Activated naive CD8-positive, alpha-beta T cell treated with anti-CD3 and anti-CD28 coated beads, Interleukin-2, amount 10 ng/mL, durations not matched to agents 7 days and 5 days (primary cell): ENCODE data around the gene NOX5. TPM values are rescaled to one million over a fixed set of nuclear protein-coding genes. Genes with fewer than 3 reads are reported as not detected.

Experiments
- ATAC-seq: fragments of 150-1000 bp; cut with Tn5 transposase; one replicate; pipeline ENCODE4 v1.10.0; 2021; ENCODE audit warnings: low read depth, moderate library complexity
- POLR2A ChIA-PET: fragments of 350-600 bp; sonication (Branson Sonifier 250); formaldehyde crosslinking; loops from one replicate; lab custom pipeline; 2021; ENCODE audit warnings: antibody characterized with exemption; lab: Charles Lee
- DNase-seq: peaks from one replicate; pipeline ENCODE4 v3.0.0; 2021
- H3K27ac Mint-ChIP-seq: one replicate; pipeline ENCODE4 v1.8.0; 2022; ENCODE audit warnings: mild to moderate bottlenecking, mixed read lengths
- H3K27me3 Mint-ChIP-seq: one replicate; pipeline ENCODE4 v1.8.0; 2022; ENCODE audit warnings: mild to moderate bottlenecking, moderate library complexity, mixed read lengths
- H3K36me3 Mint-ChIP-seq: one replicate; pipeline ENCODE4 v1.8.0; 2021; ENCODE audit warnings: mild to moderate bottlenecking, mixed read lengths
- H3K4me1 Mint-ChIP-seq: one replicate; pipeline ENCODE4 v1.8.0; 2021; ENCODE audit warnings: mixed read lengths
- H3K4me3 Mint-ChIP-seq: one replicate; pipeline ENCODE4 v1.8.0; 2022; ENCODE audit warnings: mild to moderate bottlenecking, moderate library complexity, mixed read lengths
- H3K9me3 Mint-ChIP-seq: one replicate; pipeline ENCODE4 v1.8.0; 2021; ENCODE audit warnings: mixed read lengths
- total RNA-seq, 2 experiments: library from RNA; stranded (reverse); gene quantifications; one replicate each; pipeline ENCODE4 v1.2.3, GENCODE V29; 2021

Gene NOX5
- total RNA-seq, 2 experiments from 2014 or later, result 0.06 TPM; not detected in 1

DNA sequence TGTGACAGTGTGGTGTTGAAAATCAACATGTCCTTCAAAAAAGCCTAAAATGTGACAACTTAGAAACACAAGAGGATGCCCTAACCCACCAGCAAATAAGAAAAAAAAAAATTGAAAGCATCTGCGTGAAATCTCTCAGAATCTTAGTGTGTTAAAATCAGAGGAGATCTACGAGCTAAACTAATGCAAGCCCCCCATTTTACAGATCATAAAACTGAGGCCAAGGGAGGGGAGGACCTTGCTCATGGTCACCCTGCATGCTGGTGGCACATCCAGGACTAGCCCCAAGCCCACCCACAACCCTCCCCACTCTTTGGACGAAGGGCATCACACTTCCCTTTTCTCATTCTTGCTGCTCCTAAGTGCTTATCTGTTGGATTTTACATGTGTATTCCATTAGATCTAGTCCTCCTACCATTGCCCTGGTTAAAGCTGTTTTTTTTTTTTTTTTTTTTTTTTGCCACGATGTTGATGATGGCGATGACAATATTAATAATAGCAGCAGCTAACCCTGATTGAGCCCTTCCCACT, 29.1 kb upstream of the NOX5 start:
- H3K27ac Mint-ChIP-seq, result no peak overlapping the region
- no peak for ATAC-seq
- POLR2A ChIA-PET, result no interaction called here

DNA sequence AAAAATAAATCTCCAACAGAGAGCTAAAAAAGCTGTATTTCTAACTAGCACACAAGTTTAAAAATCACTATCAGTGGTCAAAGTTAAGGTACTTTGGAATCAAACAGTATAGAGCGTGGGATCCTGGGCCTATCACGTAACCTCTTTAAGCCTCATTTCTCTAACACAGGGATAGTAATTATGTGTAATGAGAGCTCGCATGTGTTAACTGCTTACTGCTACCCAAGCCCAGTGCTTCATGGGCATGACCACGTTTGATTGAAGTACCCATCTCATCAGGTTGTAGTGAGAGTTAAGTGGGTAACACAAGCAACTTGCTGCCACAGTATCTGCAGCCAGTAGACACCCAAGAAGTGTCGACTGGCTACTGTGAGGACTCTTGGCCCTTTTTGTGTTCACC, 28.2 kb upstream of the NOX5 start:
- H3K36me3 Mint-ChIP-seq, result no peaks in the 10 kb centered on the region
- H3K27ac Mint-ChIP-seq, result no peak overlapping the region
- H3K4me3 Mint-ChIP-seq, result no peak overlapping the region
- peaks cover 13% of the 10 kb centered on the region for H3K27me3 Mint-ChIP-seq
- no peaks in the 10 kb centered on the region for H3K4me1 Mint-ChIP-seq
- no peak for ATAC-seq
- POLR2A ChIA-PET, result no interaction called here
- no peaks in the 10 kb centered on the region for H3K9me3 Mint-ChIP-seq
- no peak for DNase-seq

More for the DNA sequence above, 29.1 kb upstream of the NOX5 start:
- Mint-ChIP-seq H3K36me3 (no peaks in the 10 kb centered on the region), H3K4me3 (no peak overlapping the region), H3K27me3 (peaks cover 13% of the 10 kb centered on the region), H3K4me1 (no peaks in the 10 kb centered on the region), H3K9me3 (no peaks in the 10 kb centered on the region)
- no peak for DNase-seq

DNA sequence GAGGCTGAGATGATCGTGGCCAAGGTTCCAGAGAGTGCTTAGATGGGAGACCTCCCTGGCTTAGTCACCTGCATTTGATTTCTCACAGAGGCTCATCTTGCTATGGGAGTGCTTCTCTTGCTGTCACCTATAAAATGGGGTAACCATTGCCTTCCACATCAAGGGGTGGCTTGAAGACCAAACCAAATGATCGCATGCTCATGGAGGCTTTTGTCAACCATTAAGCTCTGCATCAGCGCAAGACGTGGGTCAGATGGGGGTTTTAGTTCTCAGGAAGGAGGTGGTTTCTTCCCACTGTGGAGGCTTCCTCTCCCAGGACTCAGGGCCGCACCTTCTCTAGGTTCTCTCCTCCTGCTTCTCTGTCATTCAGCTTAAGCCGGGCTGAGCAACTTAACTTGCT, 27.4 kb upstream of the NOX5 start:
- DNase-seq (no peak), ATAC-seq (no peak)
- Mint-ChIP-seq H3K4me1 (no peaks in the 10 kb centered on the region), H3K9me3 (no peaks in the 10 kb centered on the region), H3K27me3 (peaks cover 13% of the 10 kb centered on the region), H3K4me3 (no peak overlapping the region), H3K36me3 (no peaks in the 10 kb centered on the region), H3K27ac (no peak overlapping the region)
- POLR2A ChIA-PET, result no interaction called here

DNA sequence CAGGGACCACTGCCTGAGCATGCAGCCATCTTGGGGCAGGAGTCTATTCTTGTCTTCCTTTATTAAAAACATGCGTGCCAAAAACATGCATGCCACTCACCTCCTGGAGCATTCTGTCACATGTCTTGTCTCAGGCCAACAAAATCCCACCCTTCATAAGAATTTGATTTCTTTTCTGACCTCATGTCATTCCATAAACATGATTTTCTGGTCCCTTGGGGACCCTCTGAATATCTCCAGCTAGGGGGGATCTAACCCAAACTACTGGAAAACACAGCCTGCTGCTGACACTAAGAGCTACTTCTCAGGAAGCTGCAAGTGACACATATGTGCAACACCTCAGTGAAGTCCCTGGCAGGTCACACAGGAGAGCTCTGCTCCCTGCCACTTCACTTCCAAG, 26.8 kb upstream of the NOX5 start:
- Mint-ChIP-seq H3K27me3 (peaks cover 13% of the 10 kb centered on the region), H3K4me1 (no peaks in the 10 kb centered on the region), H3K4me3 (no peak overlapping the region), H3K9me3 (no peaks in the 10 kb centered on the region), H3K36me3 (no peaks in the 10 kb centered on the region), H3K27ac (no peak overlapping the region)
- no peak for ATAC-seq
- no peak for DNase-seq
- POLR2A ChIA-PET, result no interaction called here

DNA sequence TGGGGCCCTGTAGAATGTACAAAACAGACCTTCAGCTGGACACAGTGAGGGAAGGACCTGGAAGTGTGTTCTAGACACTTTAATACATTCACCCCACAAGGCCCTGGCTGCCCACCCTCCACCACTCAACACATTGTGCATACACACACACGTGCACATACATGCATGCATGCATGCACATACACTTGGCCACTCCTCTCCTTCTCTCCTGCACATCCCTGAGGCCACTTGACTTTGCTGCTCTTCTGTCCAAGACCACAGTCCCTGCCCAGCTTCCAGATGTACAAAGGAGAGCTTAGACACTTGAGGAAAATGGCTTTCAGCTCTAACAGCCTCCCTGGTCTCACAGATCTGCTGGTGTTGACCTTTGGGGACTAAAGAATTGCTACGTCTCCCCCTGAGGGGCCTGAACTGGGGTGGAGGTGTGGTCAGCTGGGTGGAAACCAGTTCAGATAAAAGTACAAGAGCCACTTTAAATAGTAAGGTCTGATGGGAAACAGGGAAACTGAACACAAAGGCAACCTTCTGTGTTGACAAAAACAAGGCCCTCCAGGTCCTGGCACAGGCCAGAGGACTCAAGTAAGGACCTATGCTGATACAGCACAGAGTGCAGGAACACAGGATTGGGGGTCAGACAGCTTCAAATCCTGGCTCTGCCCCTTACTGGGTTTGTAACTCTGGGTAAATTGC, 24.8 kb upstream of the NOX5 start:
- ATAC-seq (no peak), DNase-seq (no peak)
- Mint-ChIP-seq H3K27me3 (peaks cover 13% of the 10 kb centered on the region), H3K4me3 (no peak overlapping the region), H3K36me3 (no peaks in the 10 kb centered on the region), H3K4me1 (no peaks in the 10 kb centered on the region), H3K27ac (no peak overlapping the region), H3K9me3 (no peaks in the 10 kb centered on the region)
- POLR2A ChIA-PET, result no interaction called here

DNA sequence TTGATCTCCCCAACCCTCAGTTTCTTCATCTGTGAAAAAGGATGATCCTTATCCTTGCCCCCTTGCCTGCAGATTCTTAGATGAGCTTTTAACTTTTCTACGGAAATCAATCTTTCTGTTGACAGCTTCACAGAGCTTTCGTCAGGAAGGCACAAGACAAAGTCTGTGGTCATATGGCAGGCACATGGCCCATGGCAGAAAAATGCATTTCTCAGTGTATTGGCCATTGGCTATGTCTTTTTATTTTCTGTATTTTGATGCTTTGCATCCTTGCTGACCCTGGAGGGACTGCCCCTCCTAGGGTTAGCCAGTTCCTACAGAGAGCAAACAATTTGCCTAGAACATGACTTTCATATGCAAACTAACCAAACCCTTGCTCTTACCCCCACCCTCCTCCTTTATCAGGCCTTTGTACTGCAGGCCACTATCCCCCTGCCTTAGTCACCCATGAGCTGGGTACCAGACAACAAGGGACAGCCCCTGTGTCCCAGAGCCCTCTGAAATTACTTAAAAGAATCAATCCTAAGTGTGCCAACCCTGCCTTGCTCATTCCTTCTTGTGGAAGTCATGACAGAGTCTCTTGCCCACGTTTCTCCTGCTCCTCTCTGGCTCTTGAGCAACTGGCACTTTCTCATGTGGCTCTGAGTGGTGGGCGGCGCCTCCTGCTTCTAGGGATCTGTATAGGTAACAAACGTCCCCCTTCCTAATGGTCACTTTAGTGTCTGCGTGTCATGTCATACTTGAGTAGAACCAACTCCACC, 24.1 kb upstream of the NOX5 start:
- Mint-ChIP-seq H3K4me3 (no peak overlapping the region), H3K27me3 (peaks cover 10% of the 10 kb centered on the region), H3K4me1 (no peaks in the 10 kb centered on the region), H3K36me3 (no peaks in the 10 kb centered on the region), H3K9me3 (no peaks in the 10 kb centered on the region), H3K27ac (no peak overlapping the region)
- POLR2A ChIA-PET, result no interaction called here
- ATAC-seq (no peak), DNase-seq (no peak)

DNA sequence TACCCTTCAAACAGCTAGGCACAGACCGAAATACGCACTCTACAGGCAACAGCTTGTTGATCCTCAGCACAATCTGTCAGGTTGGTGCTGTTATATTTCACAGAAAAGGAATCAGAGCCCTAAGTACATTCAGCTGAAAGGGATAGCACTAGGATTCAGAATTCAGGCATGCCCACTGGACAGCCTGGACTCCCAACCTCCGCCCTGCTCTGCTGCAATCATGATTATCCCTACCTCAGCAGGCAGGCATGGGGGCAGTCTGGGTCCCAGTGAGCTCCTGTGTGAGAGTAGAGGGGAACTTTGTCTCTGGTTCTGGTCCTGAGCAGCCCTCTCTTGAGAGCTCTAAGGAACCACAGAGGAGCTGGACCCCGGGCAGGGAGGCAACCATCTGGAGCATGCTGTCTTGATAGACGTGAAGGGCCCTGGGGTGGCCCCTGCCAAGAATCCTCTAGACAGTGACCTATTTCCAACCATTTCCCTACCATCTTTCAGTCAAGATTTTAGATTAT, 23.4 kb upstream of the NOX5 start:
- ATAC-seq (no peak), DNase-seq (no peak)
- POLR2A ChIA-PET, result no interaction called here
- Mint-ChIP-seq H3K9me3 (no peaks in the 10 kb centered on the region), H3K36me3 (no peaks in the 10 kb centered on the region), H3K4me3 (no peak overlapping the region), H3K4me1 (no peaks in the 10 kb centered on the region), H3K27ac (no peak overlapping the region), H3K27me3 (peaks cover 10% of the 10 kb centered on the region)

DNA sequence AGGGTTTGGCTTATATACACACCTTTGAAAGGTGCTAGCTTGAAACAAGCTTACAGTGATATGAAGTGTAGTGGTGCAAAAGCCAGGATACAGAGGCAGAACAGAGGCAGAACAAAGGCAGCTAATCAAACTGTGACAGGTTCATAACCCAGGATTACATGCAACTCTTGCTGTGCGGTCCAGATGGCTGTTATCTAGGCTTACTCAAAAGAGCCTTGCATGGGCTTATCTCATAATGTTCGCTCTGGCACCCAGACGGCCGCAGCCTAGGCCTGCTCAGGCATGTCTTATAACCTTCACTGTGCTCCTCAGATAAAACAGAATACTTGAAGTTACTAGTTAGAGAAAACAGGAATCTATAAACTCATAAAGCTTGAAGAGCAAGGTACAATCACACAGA, 22.8 kb upstream of the NOX5 start:
- Mint-ChIP-seq H3K4me3 (no peak overlapping the region), H3K36me3 (no peaks in the 10 kb centered on the region), H3K9me3 (no peaks in the 10 kb centered on the region), H3K27me3 (peaks cover 12% of the 10 kb centered on the region), H3K27ac (no peak overlapping the region), H3K4me1 (no peaks in the 10 kb centered on the region)
- DNase-seq, result no peak
- POLR2A ChIA-PET, result no interaction called here
- ATAC-seq, result no peak

DNA sequence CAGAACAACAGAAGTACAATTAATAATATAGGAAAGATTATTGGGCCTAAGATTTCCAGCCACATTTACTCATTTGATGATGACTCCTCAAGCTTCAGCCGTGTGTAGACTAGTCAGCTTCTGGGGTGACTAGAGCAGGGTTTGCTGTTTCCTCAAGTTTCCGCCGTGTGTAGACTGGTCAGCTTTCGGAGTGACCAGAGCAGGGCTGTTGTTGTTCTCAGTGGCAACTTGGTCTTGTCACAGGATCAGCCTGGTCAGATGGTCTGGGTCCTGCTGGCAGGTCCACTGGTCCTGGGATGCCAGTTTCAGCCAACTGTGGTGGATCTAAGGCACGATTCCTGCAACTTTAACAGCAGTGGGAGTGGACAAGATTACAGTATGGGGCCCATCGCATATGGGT, 21.8 kb upstream of the NOX5 start:
- Mint-ChIP-seq H3K4me1 (no peaks in the 10 kb centered on the region), H3K36me3 (no peaks in the 10 kb centered on the region), H3K9me3 (no peaks in the 10 kb centered on the region), H3K27me3 (peaks cover 8% of the 10 kb centered on the region), H3K27ac (no peak overlapping the region), H3K4me3 (no peak overlapping the region)
- POLR2A ChIA-PET, result no interaction called here
- ATAC-seq (no peak), DNase-seq (no peak)

DNA sequence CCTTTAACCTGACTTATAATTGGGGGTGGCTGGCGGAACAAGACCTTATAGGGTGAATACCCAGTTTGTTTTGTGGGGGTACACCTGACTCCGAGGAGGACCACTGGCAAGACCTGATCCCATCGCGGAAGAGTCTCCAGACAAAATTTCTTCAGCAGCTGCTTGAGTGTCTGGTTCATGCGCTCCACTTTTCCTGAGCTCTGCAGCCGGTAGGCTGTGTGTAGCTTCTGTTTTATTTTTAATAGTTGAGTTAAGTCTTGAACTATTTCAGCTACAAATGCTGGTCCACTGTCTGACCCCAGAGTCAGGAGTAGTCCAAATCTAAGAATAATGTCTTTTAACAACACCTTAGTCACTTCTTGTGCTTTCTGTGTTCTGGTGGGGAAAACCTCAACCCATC, 21.2 kb upstream of the NOX5 start:
- H3K27me3 Mint-ChIP-seq, result peaks cover 5% of the 10 kb centered on the region
- no peak overlapping the region for H3K27ac Mint-ChIP-seq
- DNase-seq, result no peak

DNA sequence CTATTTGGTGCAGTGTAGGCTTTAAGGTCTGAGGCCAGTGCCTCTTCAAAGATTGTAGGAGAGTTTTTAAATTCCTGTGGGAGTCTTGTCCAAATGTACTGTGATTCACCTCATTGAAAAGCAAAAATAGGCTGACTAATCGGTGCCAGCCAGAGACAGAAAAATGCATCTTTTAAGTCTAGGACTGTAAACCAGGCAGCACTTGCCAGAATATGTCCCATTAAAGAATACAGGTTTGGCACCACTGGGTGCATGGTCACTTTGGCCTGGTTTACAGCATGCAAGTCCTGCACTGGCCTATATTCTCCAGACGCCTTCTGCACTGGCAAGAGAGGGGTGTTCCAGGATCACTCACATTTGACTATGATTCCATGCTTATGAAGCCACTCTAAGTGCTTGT, 20.3 kb upstream of the NOX5 start:
- H3K27ac Mint-ChIP-seq, result no peak overlapping the region

More for the DNA sequence above, 21.2 kb upstream of the NOX5 start:
- no peak for ATAC-seq
- Mint-ChIP-seq H3K36me3 (no peaks in the 10 kb centered on the region), H3K4me3 (no peak overlapping the region), H3K4me1 (no peaks in the 10 kb centered on the region), H3K9me3 (no peaks in the 10 kb centered on the region)
- POLR2A ChIA-PET, result no interaction called here

DNA sequence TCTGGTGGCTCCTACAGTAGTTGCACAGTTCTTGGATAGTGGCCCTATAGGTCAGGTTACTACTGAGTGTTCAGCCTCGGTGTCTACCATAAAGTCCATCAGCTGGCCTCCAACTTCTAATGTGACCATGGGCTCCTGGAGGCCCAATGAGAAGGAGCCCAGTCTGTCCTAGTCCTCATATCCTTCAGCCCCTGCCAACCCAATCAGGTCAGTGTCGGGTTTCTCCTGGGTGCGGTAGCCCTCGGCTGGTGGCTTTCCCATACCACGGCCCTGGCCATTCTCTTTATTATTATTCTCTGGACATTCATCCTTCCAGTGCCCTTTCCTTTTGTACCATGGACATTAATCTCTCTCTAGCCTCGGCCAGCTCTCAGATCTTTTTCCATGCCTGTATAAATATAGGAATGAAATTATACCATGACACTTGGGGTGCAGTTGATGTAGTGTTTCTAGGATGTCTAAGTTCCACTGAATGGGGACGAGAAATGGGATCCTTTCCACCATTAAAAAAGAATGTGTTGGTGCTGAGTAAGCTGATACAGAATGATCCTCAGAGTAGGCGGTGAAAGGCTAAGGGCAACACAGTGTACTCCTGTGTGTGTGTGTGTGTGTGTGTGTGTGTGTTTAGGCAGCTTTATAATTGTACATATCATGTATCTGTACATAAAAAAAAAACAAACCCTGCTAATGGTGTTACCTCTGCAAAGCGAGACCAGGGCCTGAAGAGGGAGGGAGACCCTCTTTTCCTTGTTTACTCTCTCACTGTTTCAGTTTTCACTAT, 19.3 kb upstream of the NOX5 start:
- H3K4me3 Mint-ChIP-seq, result no peak overlapping the region
- no peaks in the 10 kb centered on the region for H3K9me3 Mint-ChIP-seq
- ATAC-seq (no peak), DNase-seq (no peak)
- H3K4me1 Mint-ChIP-seq, result no peaks in the 10 kb centered on the region
- peaks cover 2% of the 10 kb centered on the region for H3K27me3 Mint-ChIP-seq
- no peaks in the 10 kb centered on the region for H3K36me3 Mint-ChIP-seq
- POLR2A ChIA-PET, result no interaction called here
- H3K27ac Mint-ChIP-seq, result no peak overlapping the region

More for the DNA sequence above, 20.3 kb upstream of the NOX5 start:
- ATAC-seq (no peak), DNase-seq (no peak)
- Mint-ChIP-seq H3K36me3 (no peaks in the 10 kb centered on the region), H3K4me3 (no peak overlapping the region), H3K27me3 (peaks cover 2% of the 10 kb centered on the region), H3K4me1 (no peaks in the 10 kb centered on the region), H3K9me3 (no peaks in the 10 kb centered on the region)
- POLR2A ChIA-PET, result no interaction called here

DNA sequence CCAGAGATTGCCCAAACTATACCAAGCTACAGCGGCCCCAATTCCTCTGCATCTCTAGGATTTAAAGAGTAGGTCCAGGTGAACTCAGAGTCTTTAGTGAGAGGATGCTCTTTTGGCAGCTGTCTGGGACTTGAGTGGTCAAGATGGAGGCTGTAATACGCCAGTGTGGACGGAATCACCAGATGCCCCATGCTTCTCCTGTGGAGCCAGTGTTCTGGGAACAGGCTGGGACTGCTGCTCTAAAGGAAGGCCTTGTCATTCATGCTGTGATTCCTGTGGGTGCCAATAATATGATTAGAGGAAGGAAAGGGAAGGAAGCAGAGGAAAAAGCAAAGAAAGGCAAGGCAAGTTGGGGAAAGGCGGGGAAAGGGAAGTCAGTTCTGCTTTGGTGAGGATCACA, 17.4 kb upstream of the NOX5 start:
- ATAC-seq (no peak), DNase-seq (no peak)
- H3K4me3 Mint-ChIP-seq, result no peak overlapping the region
- peaks cover 4% of the 10 kb centered on the region for H3K27me3 Mint-ChIP-seq
- H3K36me3 Mint-ChIP-seq, result no peaks in the 10 kb centered on the region
- no peaks in the 10 kb centered on the region for H3K9me3 Mint-ChIP-seq
- H3K27ac Mint-ChIP-seq, result no peak overlapping the region
- H3K4me1 Mint-ChIP-seq, result no peaks in the 10 kb centered on the region
- POLR2A ChIA-PET, result no interaction called here
